Measurements from ENCODE around the gene NQO2.

DNA sequence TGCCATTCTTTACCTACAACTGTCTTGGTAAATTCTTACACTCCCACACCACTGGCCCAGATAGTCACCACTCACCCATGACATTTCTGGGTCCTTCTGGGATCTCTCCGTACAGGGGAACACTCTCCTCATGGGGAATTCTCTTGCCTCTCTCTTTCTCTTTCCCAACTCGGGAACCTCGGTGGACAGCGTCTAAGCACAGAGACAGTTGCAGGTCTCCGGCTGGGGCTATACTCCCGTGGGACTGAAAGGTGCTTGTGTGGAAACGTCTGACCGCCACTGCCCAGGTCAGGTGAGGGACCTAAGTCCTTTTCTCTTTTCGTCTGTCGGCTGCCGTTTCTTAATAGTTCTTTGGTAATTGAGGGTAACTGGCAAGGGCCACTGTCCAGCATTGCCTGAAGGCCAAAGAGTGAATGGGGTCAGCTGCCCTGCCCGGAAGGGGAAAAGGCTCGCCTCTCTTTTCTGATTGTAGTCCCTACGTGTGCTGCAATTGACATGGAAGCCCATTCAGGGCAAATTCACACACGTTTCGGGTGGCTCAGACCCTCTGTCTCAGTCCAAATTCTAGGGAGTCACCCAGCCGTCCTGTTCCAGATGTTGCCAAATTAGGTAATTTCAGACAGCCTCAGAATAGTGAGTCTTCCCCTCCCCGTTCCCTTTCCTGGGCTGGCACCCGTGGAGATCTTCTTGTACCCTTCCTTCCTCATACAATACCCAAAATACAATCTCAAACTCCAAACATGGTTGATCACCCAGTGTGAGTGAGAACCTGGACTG, 37.4 kb downstream of the NQO2 start:
- TF ChIP-seq, protein P1, sequence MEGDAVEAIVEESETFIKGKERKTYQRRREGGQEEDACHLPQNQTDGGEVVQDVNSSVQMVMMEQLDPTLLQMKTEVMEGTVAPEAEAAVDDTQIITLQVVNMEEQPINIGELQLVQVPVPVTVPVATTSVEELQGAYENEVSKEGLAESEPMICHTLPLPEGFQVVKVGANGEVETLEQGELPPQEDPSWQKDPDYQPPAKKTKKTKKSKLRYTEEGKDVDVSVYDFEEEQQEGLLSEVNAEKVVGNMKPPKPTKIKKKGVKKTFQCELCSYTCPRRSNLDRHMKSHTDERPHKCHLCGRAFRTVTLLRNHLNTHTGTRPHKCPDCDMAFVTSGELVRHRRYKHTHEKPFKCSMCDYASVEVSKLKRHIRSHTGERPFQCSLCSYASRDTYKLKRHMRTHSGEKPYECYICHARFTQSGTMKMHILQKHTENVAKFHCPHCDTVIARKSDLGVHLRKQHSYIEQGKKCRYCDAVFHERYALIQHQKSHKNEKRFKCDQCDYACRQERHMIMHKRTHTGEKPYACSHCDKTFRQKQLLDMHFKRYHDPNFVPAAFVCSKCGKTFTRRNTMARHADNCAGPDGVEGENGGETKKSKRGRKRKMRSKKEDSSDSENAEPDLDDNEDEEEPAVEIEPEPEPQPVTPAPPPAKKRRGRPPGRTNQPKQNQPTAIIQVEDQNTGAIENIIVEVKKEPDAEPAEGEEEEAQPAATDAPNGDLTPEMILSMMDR (conservative IDR thresholded peaks at IDR 0.05; ENCODE audit: low read depth, low read length) = no peak
- TF ChIP-seq EZH2 (IDR thresholded peaks at IDR 0.05; ENCODE audit: low read length, unreplicated experiment) = no peak

Measured in PC-3 (cell line).